ENCODE results near the gene GPATCH4.
A peak's percentile ranks its signal among the peaks of the same experiment; 100 is the strongest.

GPATCH4 gene

DNA sequence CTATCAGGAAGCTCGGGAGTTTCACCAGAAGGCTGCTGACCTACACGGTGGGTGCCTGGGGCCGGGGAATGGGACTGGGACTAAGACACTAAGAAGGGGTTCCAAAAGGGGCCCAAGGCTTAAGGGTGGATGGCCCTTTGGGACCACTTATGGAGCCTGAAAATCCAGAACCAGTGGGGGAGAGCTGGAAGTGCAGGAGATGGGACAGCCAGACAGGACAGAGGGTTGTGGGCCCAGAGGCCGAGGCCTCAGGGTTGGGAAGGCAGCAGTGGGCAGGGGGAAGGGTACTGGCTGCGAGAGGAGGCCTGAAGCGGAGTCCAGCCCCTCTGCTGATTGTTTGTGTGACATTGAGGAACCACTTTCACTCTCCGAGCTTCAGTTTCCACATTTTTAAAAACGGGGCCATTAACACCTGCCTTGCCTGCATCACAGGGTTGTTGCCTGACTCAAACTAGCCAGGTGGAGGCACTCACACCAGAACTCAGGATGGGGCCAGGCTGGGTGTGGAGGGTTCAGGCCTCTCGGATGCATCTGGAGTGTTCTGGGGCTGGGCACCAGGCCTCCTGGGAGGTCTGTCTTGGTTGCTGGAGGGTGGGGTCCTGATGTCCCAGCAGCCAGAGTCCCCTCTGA, 18.8 kb downstream of the GPATCH4 start:
- peak overlapping the region; percentile 97 for H3K27ac Mint-ChIP-seq
- no peaks in the 10 kb centered on the region for H3K27me3 Mint-ChIP-seq
- H3K4me1 Mint-ChIP-seq (ENCODE audit: low read depth), result peaks cover 36% of the 10 kb centered on the region
- H3K9me3 Mint-ChIP-seq (ENCODE audit: low read depth), result no peaks in the 10 kb centered on the region
- peak overlapping the region; percentile 96 for H3K4me3 Mint-ChIP-seq
- peaks cover 5% of the 10 kb centered on the region for H3K36me3 Mint-ChIP-seq

DNA sequence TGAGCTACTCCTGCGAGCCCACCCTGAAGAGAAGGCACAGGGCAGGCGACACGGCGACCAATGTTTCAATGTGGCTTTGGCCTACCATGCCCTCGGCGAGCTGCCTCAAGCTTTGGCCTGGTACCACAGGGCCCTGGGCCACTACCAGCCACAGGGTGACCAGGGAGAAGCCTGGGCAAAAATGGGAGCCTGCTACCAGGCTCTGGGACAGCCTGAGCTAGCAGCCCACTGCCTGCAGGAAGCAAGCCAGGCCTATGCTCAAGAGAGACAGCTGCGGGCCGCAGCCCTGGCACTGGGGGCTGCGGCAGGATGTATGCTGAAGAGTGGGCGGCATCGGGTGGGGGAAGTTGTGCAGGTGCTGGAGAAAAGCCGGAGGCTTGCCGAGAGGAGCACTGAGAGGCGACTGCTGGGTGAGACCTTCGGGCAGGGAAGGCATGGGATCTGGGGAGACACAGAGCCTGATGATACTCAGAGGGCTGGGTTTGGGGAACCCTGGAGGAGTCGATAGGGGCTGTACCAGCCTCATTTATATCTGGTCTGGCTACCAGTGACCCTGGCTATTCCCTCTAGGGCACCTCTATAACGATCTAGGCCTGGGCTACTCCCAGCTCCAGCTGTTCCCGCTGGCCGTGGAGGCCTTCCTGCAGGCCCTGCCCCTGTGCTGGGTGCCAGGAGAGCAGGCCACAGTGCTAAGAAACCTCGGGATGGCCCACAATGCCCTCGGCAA, 19.5 kb downstream of the GPATCH4 start:
- H3K4me1 Mint-ChIP-seq (ENCODE audit: low read depth), result peaks cover 36% of the 10 kb centered on the region
- no peaks in the 10 kb centered on the region for H3K9me3 Mint-ChIP-seq (ENCODE audit: low read depth)
- peaks cover 5% of the 10 kb centered on the region for H3K36me3 Mint-ChIP-seq
- H3K27ac Mint-ChIP-seq, result peak overlapping the region; percentile 97
- no peaks in the 10 kb centered on the region for H3K27me3 Mint-ChIP-seq
- peak overlapping the region; percentile 96 for H3K4me3 Mint-ChIP-seq

GRCh38 chr1:156579472-156579871, 21.8 kb downstream of the GPATCH4 start, which contains the start of gene TTC24:
TTC24 (plus strand) TSS chr1:156579723; CDS start chr1:156581365, 1,642 bp downstream.
- Mint-ChIP-seq H3K36me3 (peaks cover 2% of the 10 kb centered on the region), H3K9me3 (ENCODE audit: low read depth) (no peaks in the 10 kb centered on the region), H3K4me3 (no peak within 1 kb of the TSS)

GRCh38 chr1:156578055-156578454, 23.2 kb downstream of the GPATCH4 start:
- H3K4me3 Mint-ChIP-seq, result no peak overlapping the region
- no peak overlapping the region for H3K27ac Mint-ChIP-seq
- peaks cover 2% of the 10 kb centered on the region for H3K27me3 Mint-ChIP-seq
- H3K9me3 Mint-ChIP-seq (ENCODE audit: low read depth), result no peaks in the 10 kb centered on the region
- H3K36me3 Mint-ChIP-seq, result no peaks in the 10 kb centered on the region
- peaks cover 18% of the 10 kb centered on the region for H3K4me1 Mint-ChIP-seq (ENCODE audit: low read depth)

More at GRCh38 chr1:156579472-156579871, 21.8 kb downstream of the GPATCH4 start, which contains the start of gene TTC24:
- H3K27me3 Mint-ChIP-seq, result no peaks in the 10 kb centered on the region
- no peak within 1 kb of the TSS for H3K27ac Mint-ChIP-seq
- peaks cover 29% of the 10 kb centered on the region for H3K4me1 Mint-ChIP-seq (ENCODE audit: low read depth)

DNA sequence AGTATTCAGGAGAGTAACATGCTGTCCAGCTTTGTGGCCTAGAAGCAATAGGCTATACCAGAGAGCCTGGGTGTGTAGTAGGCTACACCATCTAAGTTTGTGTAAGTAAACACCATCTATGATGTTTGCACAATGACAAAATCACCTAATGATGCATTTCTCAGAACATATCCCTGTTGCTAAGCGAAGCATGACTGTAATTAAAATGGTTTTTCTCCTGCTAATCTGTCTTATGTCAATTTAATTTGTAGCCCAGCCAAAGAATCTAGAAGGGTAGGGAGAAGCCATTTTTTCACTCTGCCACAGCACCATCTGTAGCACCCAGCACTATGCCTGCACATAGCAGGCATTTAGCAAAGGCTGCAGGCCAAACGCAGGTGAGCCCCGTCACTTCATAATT, 23.7 kb downstream of the GPATCH4 start:
- no peak overlapping the region for H3K27ac Mint-ChIP-seq
- peaks cover 18% of the 10 kb centered on the region for H3K4me1 Mint-ChIP-seq (ENCODE audit: low read depth)
- peaks cover 6% of the 10 kb centered on the region for H3K27me3 Mint-ChIP-seq
- H3K36me3 Mint-ChIP-seq, result peaks cover 3% of the 10 kb centered on the region
- H3K4me3 Mint-ChIP-seq, result no peak overlapping the region
- H3K9me3 Mint-ChIP-seq (ENCODE audit: low read depth), result no peaks in the 10 kb centered on the region

GRCh38 chr1:156574039-156574633, 27.1 kb downstream of the GPATCH4 start:
- H3K9me3 Mint-ChIP-seq (ENCODE audit: low read depth), result no peaks in the 10 kb centered on the region
- H3K4me1 Mint-ChIP-seq (ENCODE audit: low read depth), result peaks cover 18% of the 10 kb centered on the region
- H3K27ac Mint-ChIP-seq, result no peak overlapping the region
- H3K4me3 Mint-ChIP-seq, result no peak overlapping the region
- peaks cover 3% of the 10 kb centered on the region for H3K36me3 Mint-ChIP-seq
- H3K27me3 Mint-ChIP-seq, result peaks cover 22% of the 10 kb centered on the region

GRCh38 chr1:156572663-156573018, 28.6 kb downstream of the GPATCH4 start:
- peaks cover 18% of the 10 kb centered on the region for H3K4me1 Mint-ChIP-seq (ENCODE audit: low read depth)
- no peaks in the 10 kb centered on the region for H3K9me3 Mint-ChIP-seq (ENCODE audit: low read depth)
- peaks cover 22% of the 10 kb centered on the region for H3K27me3 Mint-ChIP-seq
- H3K4me3 Mint-ChIP-seq, result peak overlapping the region; percentile 88
- no peak overlapping the region for H3K27ac Mint-ChIP-seq
- peaks cover 3% of the 10 kb centered on the region for H3K36me3 Mint-ChIP-seq

DNA sequence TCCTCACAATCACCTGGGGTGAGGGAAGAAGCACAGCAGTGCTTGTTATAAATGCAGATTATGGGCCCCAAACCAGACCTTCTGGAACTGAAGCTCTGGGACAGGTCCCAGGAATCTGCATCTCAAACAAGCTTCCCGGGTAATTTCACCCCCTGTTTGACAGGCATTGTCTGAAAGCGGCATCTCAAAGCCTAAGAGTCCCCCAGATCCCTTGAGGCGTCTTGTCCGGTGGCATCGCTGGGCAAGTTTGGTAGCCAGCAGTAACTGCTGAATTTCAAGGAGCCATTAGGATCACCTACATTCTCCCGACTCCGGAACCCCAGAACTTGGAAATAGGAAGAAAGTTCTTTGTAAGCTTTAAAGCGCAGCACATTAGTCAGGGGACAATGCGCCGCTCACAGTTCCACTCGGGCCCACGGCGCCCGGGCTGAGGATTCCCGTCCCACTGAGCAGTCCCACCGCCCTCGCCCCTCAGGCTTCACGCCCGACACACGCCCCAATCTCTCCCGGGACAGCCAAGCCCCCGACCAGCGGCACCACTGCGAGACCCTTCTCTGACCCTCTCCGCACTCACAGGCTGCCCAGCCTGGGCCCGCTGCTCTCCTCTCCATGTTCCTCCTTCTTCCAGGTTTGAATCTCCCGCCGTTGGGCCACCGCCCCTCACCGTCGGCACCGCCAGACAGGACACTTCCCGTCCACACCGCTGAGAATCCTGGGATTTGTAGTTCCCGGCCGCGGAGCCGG, 29.2 kb downstream of the GPATCH4 start, which contains the start of gene IQGAP3:
IQGAP3 (minus strand) TSS at position 647 of the 744 bp plus-strand sequence; CDS start at position 611, 36 bp downstream.
- no peaks in the 10 kb centered on the region for H3K9me3 Mint-ChIP-seq (ENCODE audit: low read depth)

DNA sequence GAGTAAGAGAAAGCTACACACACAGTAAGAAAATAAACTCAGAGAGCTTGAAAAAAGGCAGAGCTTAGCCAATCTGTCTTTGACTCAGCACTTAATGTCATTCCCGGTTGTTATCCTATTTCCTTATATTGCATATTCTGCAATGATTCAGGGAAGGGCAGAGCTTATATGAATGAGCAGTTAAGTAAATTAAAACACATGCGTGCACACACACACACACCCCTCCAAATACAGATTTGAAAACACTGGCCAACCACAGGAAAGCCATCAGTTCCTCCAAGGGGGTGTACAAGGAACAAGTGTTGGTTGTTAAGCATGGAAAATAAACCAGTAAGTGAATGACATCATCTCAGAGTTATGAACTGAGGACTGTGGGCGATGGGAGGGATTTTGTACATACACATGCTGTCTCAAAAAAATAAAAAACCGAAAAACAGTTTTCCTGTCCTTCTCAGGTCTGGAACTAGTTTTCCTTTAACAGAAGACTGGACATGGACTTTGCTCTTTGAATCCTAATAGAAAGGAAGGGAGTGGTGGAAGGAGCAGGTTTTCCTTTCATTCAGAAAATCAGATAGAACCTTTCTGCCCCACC, 29.9 kb downstream of the GPATCH4 start:
- Mint-ChIP-seq H3K9me3 (ENCODE audit: low read depth) (no peaks in the 10 kb centered on the region), H3K4me3 (peak overlapping the region; percentile 66), H3K36me3 (peaks cover 3% of the 10 kb centered on the region), H3K27ac (no peak overlapping the region), H3K27me3 (peaks cover 22% of the 10 kb centered on the region), H3K4me1 (ENCODE audit: low read depth) (peaks cover 18% of the 10 kb centered on the region)

More for the DNA sequence above, 29.2 kb downstream of the GPATCH4 start, which contains the start of gene IQGAP3:
- H3K4me3 Mint-ChIP-seq, result peak within 1 kb of the TSS; percentile 88
- H3K27ac Mint-ChIP-seq, result no peak within 1 kb of the TSS
- peaks cover 18% of the 10 kb centered on the region for H3K4me1 Mint-ChIP-seq (ENCODE audit: low read depth)
- H3K27me3 Mint-ChIP-seq, result peaks cover 22% of the 10 kb centered on the region
- peaks cover 3% of the 10 kb centered on the region for H3K36me3 Mint-ChIP-seq

- H3K27ac Mint-ChIP-seq, result no peak overlapping the region
- H3K4me1 Mint-ChIP-seq (ENCODE audit: low read depth), result peaks cover 6% of the 10 kb centered on the region
- H3K36me3 Mint-ChIP-seq, result no peaks in the 10 kb centered on the region
- H3K27me3 Mint-ChIP-seq, result peaks cover 11% of the 10 kb centered on the region
- H3K9me3 Mint-ChIP-seq (ENCODE audit: low read depth), result no peaks in the 10 kb centered on the region
- no peak overlapping the region for H3K4me3 Mint-ChIP-seq
Observed at GRCh38 chr1:156566436-156566835, 34.8 kb downstream of the GPATCH4 start.

DNA sequence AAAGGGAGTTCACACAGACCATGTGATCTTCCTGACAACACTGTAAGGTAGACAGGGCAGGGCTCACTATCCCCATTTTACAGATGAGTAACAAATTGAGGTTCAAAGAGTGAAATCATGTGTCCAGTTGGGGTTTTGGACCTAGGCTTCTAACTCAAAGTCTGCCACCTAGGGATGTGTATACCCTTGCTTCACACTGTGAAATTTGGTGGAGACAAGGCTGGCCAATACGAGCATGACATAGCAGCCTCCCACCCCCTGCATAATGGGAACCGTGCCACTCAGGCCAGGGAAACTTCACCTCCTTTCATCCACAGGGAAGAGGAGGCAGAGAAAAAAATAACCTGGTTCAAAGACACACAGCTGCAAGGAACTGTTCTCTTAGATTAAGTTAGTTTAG, 35.8 kb downstream of the GPATCH4 start:
- H3K36me3 Mint-ChIP-seq, result no peaks in the 10 kb centered on the region
- H3K4me1 Mint-ChIP-seq (ENCODE audit: low read depth), result no peaks in the 10 kb centered on the region
- no peak overlapping the region for H3K27ac Mint-ChIP-seq
- H3K4me3 Mint-ChIP-seq, result no peak overlapping the region
- H3K9me3 Mint-ChIP-seq (ENCODE audit: low read depth), result no peaks in the 10 kb centered on the region
- H3K27me3 Mint-ChIP-seq, result peaks cover 3% of the 10 kb centered on the region

GRCh38 chr1:156560585-156561163, 40.6 kb downstream of the GPATCH4 start:
- H3K4me1 Mint-ChIP-seq (ENCODE audit: low read depth), result no peaks in the 10 kb centered on the region
- H3K4me3 Mint-ChIP-seq, result no peak overlapping the region
- H3K27me3 Mint-ChIP-seq, result no peaks in the 10 kb centered on the region
- no peaks in the 10 kb centered on the region for H3K9me3 Mint-ChIP-seq (ENCODE audit: low read depth)
- H3K36me3 Mint-ChIP-seq, result no peaks in the 10 kb centered on the region
- H3K27ac Mint-ChIP-seq, result no peak overlapping the region

DNA sequence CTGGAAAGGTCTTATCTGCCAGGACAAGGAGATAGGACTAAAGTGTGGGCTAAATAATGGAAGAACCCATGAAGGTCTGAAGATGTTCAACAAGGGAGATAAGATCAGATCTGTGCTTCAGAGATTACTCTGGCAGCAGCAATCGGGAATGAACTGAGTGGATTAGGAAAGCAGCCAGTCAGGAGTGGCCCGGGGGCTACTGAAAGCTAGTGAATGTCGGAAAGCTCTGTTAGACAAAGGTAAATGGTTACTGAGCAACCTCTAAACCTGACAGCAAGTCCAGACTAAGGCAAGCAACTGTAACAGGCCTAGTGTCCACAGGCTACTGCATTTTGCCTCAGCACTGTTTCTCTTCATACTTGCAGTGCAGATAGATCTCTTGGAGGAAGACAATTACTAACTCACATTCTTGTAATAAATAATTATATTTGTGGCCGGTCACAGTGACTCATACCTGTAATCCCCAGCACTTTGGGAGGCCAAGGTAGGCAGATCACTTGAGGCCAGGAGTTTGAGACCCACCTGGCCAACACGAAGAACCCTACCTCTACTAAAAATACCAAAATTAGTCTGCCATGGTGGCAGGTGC, 41.4 kb downstream of the GPATCH4 start:
- H3K27ac Mint-ChIP-seq, result no peak overlapping the region

More for the DNA sequence above, 41.4 kb downstream of the GPATCH4 start:
- Mint-ChIP-seq H3K4me3 (no peak overlapping the region), H3K27me3 (no peaks in the 10 kb centered on the region), H3K9me3 (ENCODE audit: low read depth) (no peaks in the 10 kb centered on the region), H3K4me1 (ENCODE audit: low read depth) (no peaks in the 10 kb centered on the region), H3K36me3 (no peaks in the 10 kb centered on the region)

All from activated naive CD8-positive, alpha-beta T cell (primary cell).